Testis (tissue), 3 donors: ENCODE measurements around the gene UBAP2. TPM values are rescaled to one million over a fixed set of nuclear protein-coding genes. Genes with fewer than 3 reads are reported as not detected.

ENCODE experiments used
- DNase-seq: peaks from one replicate; pipeline ENCODE4 v3.0.0-alpha.2; 2019
- H3K27ac ChIP-seq, 2 donors: fragments of 200-600 bp; sonication (generic); one replicate each; pipeline ENCODE4 v1.5.1; 2019
- H3K27me3 ChIP-seq: fragments of 200-600 bp; sonication (generic); one replicate; pipeline ENCODE4 v1.5.1; 2019
- H3K36me3 ChIP-seq: fragments of 200-600 bp; sonication (generic); one replicate; pipeline ENCODE4 v1.5.1; 2017; ENCODE audit warnings: low read depth; ENCODE audit errors: missing control alignments
- H3K4me1 ChIP-seq: fragments of 200-600 bp; sonication (generic); one replicate; pipeline ENCODE4 v1.5.1; 2019
- H3K4me3 ChIP-seq, 2 donors: fragments of 200-600 bp; sonication (generic); one replicate each; pipeline ENCODE4 v1.5.1; 2017 to 2019
- H3K9me3 ChIP-seq: fragments of 200-600 bp; sonication (generic); one replicate; pipeline ENCODE4 v1.5.1; 2017
- POLR2A ChIP-seq: fragments of 450-650 bp; IDR thresholded peaks from one replicate; pipeline ENCODE4 v1.6.1; 2017; ENCODE audit warnings: antibody characterized with exemption, mild to moderate bottlenecking, moderate library complexity
- WGBS, 2 donors: methylation state at CpG; one replicate each; pipeline ENCODE4 v1.1.5; 2018; 5-methylcytosine and 5-hydroxymethylcytosine counted together
- intact Hi-C: fragments of 100-400 bp; cut with DNase I; formaldehyde crosslinking; loops from one replicate; pipeline ENCODE4 v1.15.1; 2023; ENCODE audit warnings: low total_unique reads
- polyA plus RNA-seq: library from polyadenylated mRNA; stranded (reverse); fragments of 350-450 nt; fragmentation: Illumina TruSeq; extraction: RNeasy Lipid Tissue Mini Kit (QIAGEN cat#74804); gene quantifications from one replicate; pipeline ENCODE4 v1.2.3, GENCODE V29; 2014; ENCODE audit warnings: low read depth, low replicate concordance; ENCODE audit not compliant: insufficient read depth
- total RNA-seq, 2 donors: library from RNA; depleted of rRNA; stranded (reverse); fragments of >200 nt; gene quantifications; one replicate each; pipeline ENCODE4 v1.2.3, GENCODE V29; 2016
- TF ChIP-seq, protein P1 (sequence below), 3 experiments: fragments of 450-650 bp in 2 of 3; fragments of 200-600 bp in 1 of 3; sonication (generic) in 1 of 3; IDR thresholded peaks; one replicate each; pipeline ENCODE4 v1.5.1; 2016 to 2019; ENCODE audit warnings: antibody characterized with exemption in 3 of 3, mild to moderate bottlenecking in 2 of 3, moderate library complexity in 1 of 3

The UBAP2 gene
- total and polyA plus RNA-seq, 3 donors from 2014 or later, result 72.1 to 94.2 (median 78.5) TPM

DNA sequence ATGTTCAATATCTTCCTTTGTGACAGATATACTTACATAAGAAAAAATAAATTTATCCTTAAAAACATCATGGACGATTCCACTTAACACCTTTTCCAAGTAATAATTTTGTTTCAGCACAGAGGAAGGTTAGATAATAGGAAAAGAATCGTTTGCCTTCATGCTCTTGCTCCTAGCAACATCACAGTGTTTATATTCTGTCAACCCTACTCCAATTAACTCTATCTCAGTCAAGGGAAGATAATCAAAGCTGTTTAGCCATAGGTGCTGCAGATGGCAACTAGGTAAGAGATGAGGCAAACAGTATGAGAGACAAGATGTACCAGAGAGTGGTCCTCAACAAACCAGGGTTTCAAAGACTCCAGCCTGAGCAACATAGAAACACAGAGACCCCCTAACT is 55.6 kb downstream of the UBAP2 start:
- H3K4me3 ChIP-seq, result no peak overlapping the region
- H3K36me3 ChIP-seq, result no peaks in the 10 kb centered on the region
- no peak for TF ChIP-seq POLR2A
- TF ChIP-seq, protein P1, sequence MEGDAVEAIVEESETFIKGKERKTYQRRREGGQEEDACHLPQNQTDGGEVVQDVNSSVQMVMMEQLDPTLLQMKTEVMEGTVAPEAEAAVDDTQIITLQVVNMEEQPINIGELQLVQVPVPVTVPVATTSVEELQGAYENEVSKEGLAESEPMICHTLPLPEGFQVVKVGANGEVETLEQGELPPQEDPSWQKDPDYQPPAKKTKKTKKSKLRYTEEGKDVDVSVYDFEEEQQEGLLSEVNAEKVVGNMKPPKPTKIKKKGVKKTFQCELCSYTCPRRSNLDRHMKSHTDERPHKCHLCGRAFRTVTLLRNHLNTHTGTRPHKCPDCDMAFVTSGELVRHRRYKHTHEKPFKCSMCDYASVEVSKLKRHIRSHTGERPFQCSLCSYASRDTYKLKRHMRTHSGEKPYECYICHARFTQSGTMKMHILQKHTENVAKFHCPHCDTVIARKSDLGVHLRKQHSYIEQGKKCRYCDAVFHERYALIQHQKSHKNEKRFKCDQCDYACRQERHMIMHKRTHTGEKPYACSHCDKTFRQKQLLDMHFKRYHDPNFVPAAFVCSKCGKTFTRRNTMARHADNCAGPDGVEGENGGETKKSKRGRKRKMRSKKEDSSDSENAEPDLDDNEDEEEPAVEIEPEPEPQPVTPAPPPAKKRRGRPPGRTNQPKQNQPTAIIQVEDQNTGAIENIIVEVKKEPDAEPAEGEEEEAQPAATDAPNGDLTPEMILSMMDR (IDR thresholded peaks at IDR 0.05), result no peak
- no peak overlapping the region for H3K27ac ChIP-seq
- WGBS, 2 donors, result 31 to 41% methylated on average over 2 of the region's 2 CpGs
- H3K9me3 ChIP-seq, result no peaks in the 10 kb centered on the region
- intact Hi-C loops, result no loop called here
- H3K4me1 ChIP-seq, result no peaks in the 10 kb centered on the region
- DNase-seq, result no peak
- H3K27me3 ChIP-seq, result no peaks in the 10 kb centered on the region

DNA sequence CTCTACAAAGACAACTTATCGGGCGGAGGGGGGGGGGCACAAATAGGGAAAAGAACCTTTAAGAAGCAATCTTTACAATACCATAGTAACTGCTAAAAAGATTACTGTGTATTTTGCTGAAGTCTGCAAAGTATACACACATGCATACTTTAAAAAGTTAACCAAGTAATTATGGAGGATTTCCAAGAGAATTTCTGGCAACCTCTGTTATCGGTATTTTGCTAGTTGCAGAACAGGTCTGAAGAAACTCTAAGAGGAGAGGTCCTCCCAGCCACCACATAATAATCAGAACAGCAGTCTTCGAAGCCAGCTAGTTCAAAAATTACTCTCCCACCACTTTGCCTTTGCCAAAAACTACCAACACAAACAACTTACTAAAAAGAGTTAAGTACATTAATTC is 56.1 kb downstream of the UBAP2 start:
- Histone ChIP-seq H3K4me1 (no peaks in the 10 kb centered on the region), H3K9me3 (no peaks in the 10 kb centered on the region), H3K4me3 (no peak overlapping the region), H3K27me3 (no peaks in the 10 kb centered on the region), H3K36me3 (no peaks in the 10 kb centered on the region), H3K27ac (no peak overlapping the region)
- TF ChIP-seq POLR2A, result no peak
- TF ChIP-seq, protein P1 (IDR thresholded peaks at IDR 0.05), result no peak
- WGBS, 2 donors, result 64% methylated on average over 4 of the region's 4 CpGs
- intact Hi-C loops, result no loop called here
- DNase-seq, result no peak

DNA sequence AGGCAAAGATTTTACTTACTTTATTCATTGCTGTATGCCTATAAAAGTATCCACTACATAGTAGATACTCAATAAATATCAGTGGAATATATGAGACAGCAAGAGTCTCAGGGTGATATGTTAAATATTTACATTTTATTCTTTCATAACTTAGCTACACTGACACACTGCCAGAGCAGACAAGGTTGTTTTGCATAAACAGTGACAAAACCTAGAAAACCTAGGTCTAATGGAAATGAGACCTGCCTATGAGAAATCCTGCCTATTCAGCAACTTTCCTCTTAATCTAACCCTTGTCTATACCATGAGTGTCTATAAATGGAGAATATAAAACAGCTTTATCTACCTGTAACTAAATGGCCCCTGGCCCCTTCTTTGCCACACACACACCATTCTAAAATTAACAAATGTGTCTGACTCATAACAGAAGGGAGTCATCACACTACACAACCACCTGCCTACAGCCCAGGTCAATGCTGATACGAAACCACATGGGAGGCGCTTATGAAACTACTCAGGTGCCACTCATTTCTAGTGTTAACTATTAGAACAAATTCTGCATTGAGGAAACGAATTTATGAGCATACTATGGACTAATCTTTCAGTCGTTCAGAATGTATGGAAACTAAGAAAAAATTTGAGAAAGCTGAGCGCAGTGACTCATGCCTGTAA is 60.3 kb downstream of the UBAP2 start:
- 90 to 91% methylated on average over 5 of the region's 5 CpGs for WGBS, 2 donors

DNA sequence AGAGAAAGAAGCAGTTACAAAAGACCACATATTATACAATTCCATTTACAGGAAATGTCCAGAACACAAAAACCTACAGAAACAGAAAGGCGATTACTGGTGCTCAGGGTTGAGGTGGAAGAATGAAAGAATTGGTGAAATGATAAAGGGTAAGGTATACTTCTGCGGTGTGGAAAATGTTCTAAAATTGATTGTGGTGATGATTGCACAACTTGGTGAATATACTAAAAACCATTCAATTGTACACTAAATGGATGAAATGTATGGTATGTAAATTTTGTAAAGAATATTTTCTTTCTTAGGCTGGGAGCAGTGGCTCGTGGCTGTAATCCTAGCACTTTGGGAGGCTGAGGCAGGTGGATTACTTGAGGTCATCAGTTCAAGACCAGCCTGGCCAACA is 72.3 kb downstream of the UBAP2 start:
- Histone ChIP-seq H3K27ac (no peak overlapping the region), H3K9me3 (no peaks in the 10 kb centered on the region), H3K36me3 (no peaks in the 10 kb centered on the region), H3K4me1 (no peaks in the 10 kb centered on the region), H3K4me3 (no peak overlapping the region), H3K27me3 (no peaks in the 10 kb centered on the region)
- 95 to 96% methylated on average over 3 of the region's 3 CpGs for WGBS, 2 donors
- TF ChIP-seq POLR2A, result no peak
- TF ChIP-seq, protein P1 (IDR thresholded peaks at IDR 0.05), result no peak
- no peak for DNase-seq
- intact Hi-C loops, result no loop called here

More for the DNA sequence above, 60.3 kb downstream of the UBAP2 start:
- no peaks in the 10 kb centered on the region for H3K9me3 ChIP-seq
- no peak for DNase-seq
- intact Hi-C loops, result no loop called here
- no peaks in the 10 kb centered on the region for H3K27me3 ChIP-seq
- H3K27ac ChIP-seq, result no peak overlapping the region
- H3K36me3 ChIP-seq, result no peaks in the 10 kb centered on the region
- H3K4me3 ChIP-seq, result no peak overlapping the region
- TF ChIP-seq, protein P1 (IDR thresholded peaks at IDR 0.05), result no peak
- no peak for TF ChIP-seq POLR2A
- no peaks in the 10 kb centered on the region for H3K4me1 ChIP-seq

DNA sequence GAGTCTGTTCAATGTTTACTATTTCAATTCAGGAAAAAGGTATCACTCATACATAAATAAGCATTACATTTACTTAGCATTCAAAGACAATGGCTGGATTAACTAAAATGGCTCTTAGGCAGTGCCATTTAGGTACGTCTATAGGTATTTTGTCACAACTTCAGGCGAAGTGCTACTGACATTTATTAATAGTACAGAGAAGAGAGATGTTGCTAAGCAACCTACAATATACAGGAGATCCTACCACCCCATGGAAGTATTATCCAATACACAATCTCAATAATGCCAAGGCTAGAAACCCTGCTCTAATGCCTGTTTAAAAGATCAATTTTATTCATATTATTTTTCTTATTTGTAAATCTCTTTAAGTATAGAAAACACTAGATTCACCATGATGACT is 76.0 kb downstream of the UBAP2 start:
- Histone ChIP-seq H3K27ac (no peak overlapping the region), H3K4me3 (no peak overlapping the region), H3K4me1 (no peaks in the 10 kb centered on the region), H3K36me3 (no peaks in the 10 kb centered on the region), H3K9me3 (no peaks in the 10 kb centered on the region), H3K27me3 (no peaks in the 10 kb centered on the region)
- intact Hi-C loops, result no loop called here
- WGBS, 2 donors, result 91 to 95% methylated on average over 2 of the region's 2 CpGs
- DNase-seq, result no peak
- TF ChIP-seq POLR2A, result no peak
- TF ChIP-seq, protein P1 (IDR thresholded peaks at IDR 0.05), result no peak
